Panc1 (cell line): ENCODE data around the gene ZNF599. TPM values are rescaled to one million over a fixed set of nuclear protein-coding genes. Genes with fewer than 3 reads are reported as not detected.
"Not testable (repeated sequence)": the region's sequence is repeated elsewhere in the genome, so short reads cannot be mapped to it uniquely, and the experiment has no call there.

Source experiments
- ATAC-seq: fragments of 200-7000 bp; cut with Tn5 transposase; 2 replicates; pipeline ENCODE4 v1.9.1; 2020; ENCODE audit warnings: mild to moderate bottlenecking, moderate library complexity
- BruUV-seq: library from RNA; stranded (reverse); fragments of 400-500 nt; replicated peaks from 2 replicates; lab custom pipeline; 2021; lab: Mats Ljungman, UMichigan
- CTCF ChIA-PET: fragments of 300-600 bp; sonication (Branson Sonifier 250); formaldehyde crosslinking; loops from one replicate; lab custom pipeline; 2022; ENCODE audit warnings: antibody characterized with exemption; lab: Charles Lee
- POLR2A ChIA-PET: fragments of 300-600 bp; sonication (Branson Sonifier 250); formaldehyde crosslinking; loops from one replicate; lab custom pipeline; 2022; ENCODE audit warnings: antibody characterized with exemption; lab: Charles Lee
- DNase-seq: peaks from one replicate; pipeline ENCODE4 v3.0.0-alpha.2; 2010; ENCODE audit warnings: low read depth, low spot score
- H3K27ac ChIP-seq: 2 replicates; pipeline ENCODE4 v1.5.1; 2011; ENCODE audit warnings: mild to moderate bottlenecking, low read length, inconsistent platforms
- H3K27me3 ChIP-seq: fragments of 200-500 bp; sonication (Bioruptor generic); 2 replicates; pipeline ENCODE4 v1.6.0; 2014; ENCODE audit warnings: low read length, inconsistent platforms; ENCODE audit not compliant: control insufficient read depth, insufficient read depth
- H3K36me3 ChIP-seq: fragments of 200-500 bp; sonication (Bioruptor generic); 2 replicates; pipeline ENCODE4 v1.5.1; 2014; ENCODE audit warnings: inconsistent platforms, mild to moderate bottlenecking, low read length, moderate library complexity; ENCODE audit not compliant: control insufficient read depth, insufficient read depth
- H3K4me1 ChIP-seq: 2 replicates; pipeline ENCODE4 v1.5.1; 2011; ENCODE audit warnings: inconsistent platforms, mild to moderate bottlenecking, low read length, moderate library complexity; ENCODE audit not compliant: control insufficient read depth, insufficient read depth
- H3K4me3 ChIP-seq, 2 experiments: 2 replicates each; pipeline ENCODE4 v1.5.1; 2011 to 2012; ENCODE audit warnings: low read depth in 2 of 2, low read length in 2 of 2, mild to moderate bottlenecking in 2 of 2, inconsistent platforms in 1 of 2, moderate library complexity in 1 of 2
- H3K9me3 ChIP-seq: fragments of 200-500 bp; sonication (Bioruptor generic); 2 replicates; pipeline ENCODE4 v1.5.1; 2014; ENCODE audit warnings: low read depth, mild to moderate bottlenecking, inconsistent platforms, low read length, moderate library complexity; ENCODE audit not compliant: control insufficient read depth, insufficient read depth
- CTCF ChIP-seq: fragments of 450-650 bp; IDR thresholded peaks from 2 replicates; pipeline ENCODE4 v1.5.1; 2017; ENCODE audit warnings: mild to moderate bottlenecking
- POLR2AphosphoS5 ChIP-seq: IDR thresholded peaks from 2 replicates; pipeline ENCODE4 v1.6.1; 2012; ENCODE audit warnings: mild to moderate bottlenecking, low read depth, low read length, moderate library complexity
- REST ChIP-seq, 2 experiments: IDR thresholded peaks; 2 replicates each; pipeline ENCODE4 v1.6.1; 2011 to 2012; ENCODE audit warnings: low read depth in 2 of 2, control low read depth in 1 of 2, low read length in 1 of 2, mild to moderate bottlenecking in 1 of 2, moderate library complexity in 1 of 2; ENCODE audit not compliant: insufficient read depth in 1 of 2
- SIN3A ChIP-seq: IDR thresholded peaks from 2 replicates; pipeline ENCODE4 v1.6.1; 2012; ENCODE audit warnings: low read depth, mild to moderate bottlenecking, low read length, moderate library complexity, borderline replicate concordance; ENCODE audit not compliant: insufficient read depth
- TCF7L2 ChIP-seq: IDR thresholded peaks from 2 replicates; pipeline ENCODE4 v1.6.1; 2011; ENCODE audit warnings: mild to moderate bottlenecking, low read depth, low read length, inconsistent platforms
- in situ Hi-C: cut with HindIII; loops from 2 replicates; pipeline ENCODE4 v1.10.0; 2016; ENCODE audit warnings: low sequenced_read_pairs, low pct_unique_long_range_greater_than_20kb
- intact Hi-C: fragments of 100-400 bp; cut with micrococcal nuclease; formaldehyde crosslinking; loops from one replicate; pipeline ENCODE4 v1.10.0; 2022; ENCODE audit not compliant: unreplicated experiment
- total RNA-seq: library from RNA; stranded (reverse); gene quantifications from one replicate; pipeline ENCODE4 v1.2.1, GENCODE V29; 2021; ENCODE audit not compliant: unreplicated experiment

The ZNF599 gene
- total RNA-seq, 1 experiment from 2014 or later: 8.2 TPM

- ATAC-seq (no peak), DNase-seq (no peak)
- H3K4me3 ChIP-seq: no peak overlapping the region
- in situ Hi-C loops: no loop called here
- intact Hi-C loops: no loop called here
- ChIA-PET CTCF (no interaction called here), POLR2A (no interaction called here)
- no peaks in the 10 kb centered on the region for H3K4me1 ChIP-seq
- H3K36me3 ChIP-seq: no peaks in the 10 kb centered on the region
- TF ChIP-seq SIN3A (no peak), CTCF (no peak), TCF7L2 (no peak), POLR2AphosphoS5 (no peak)
- H3K27ac ChIP-seq: no peak overlapping the region
- H3K27me3 ChIP-seq: no peaks in the 10 kb centered on the region; the same call in 1 of the 2 replicates
- no TSS peak for BruUV-seq
- peaks cover 13% of the 10 kb centered on the region for H3K9me3 ChIP-seq
These were observed 34.2 kb upstream of the ZNF599 start for GRCh38 chr19:34806976-34807860.

- Histone ChIP-seq H3K4me1 (no peaks in the 10 kb centered on the region), H3K27ac (no peak overlapping the region), H3K27me3 (no peaks in the 10 kb centered on the region), H3K4me3 (no peak overlapping the region), H3K9me3 (peaks cover 11% of the 10 kb centered on the region), H3K36me3 (no peaks in the 10 kb centered on the region)
- CTCF ChIA-PET: no interaction called here
- ATAC-seq (no peak), DNase-seq (no peak)
- POLR2A ChIA-PET: no interaction called here
- in situ Hi-C loops (no loop called here), intact Hi-C loops (no loop called here)
- BruUV-seq: no TSS peak
- TF ChIP-seq SIN3A (no peak), POLR2AphosphoS5 (no peak), REST (IDR thresholded peaks at IDR 0.05; ENCODE audit: insufficient read depth in 1 of 2, low read depth in 2 of 2, low read length in 1 of 2) (no peak), TCF7L2 (no peak), CTCF (no peak)
These were observed 31.1 kb upstream of the ZNF599 start for GRCh38 chr19:34804115-34804514.

- CTCF ChIA-PET, H3K27me3 ChIP-seq, H3K27ac ChIP-seq, POLR2A ChIA-PET, H3K4me1 ChIP-seq, H3K4me3 ChIP-seq, ATAC-seq, BruUV-seq, in situ Hi-C loops, DNase-seq, H3K36me3 ChIP-seq, intact Hi-C loops, H3K9me3 ChIP-seq: not testable (repeated sequence)
These were observed 23.9 kb upstream of the ZNF599 start for GRCh38 chr19:34796953-34797352.
